Mesendoderm (in vitro differentiated cells): ENCODE results near the gene FBXO46.

Experiments
- DNase-seq: peaks from one replicate; pipeline ENCODE4 v3.0.0; 2013
- H2AK5ac ChIP-seq: 2 replicates; pipeline ENCODE4 v1.6.1; 2013; ENCODE audit warnings: low read length, inconsistent platforms
- H2BK120ac ChIP-seq: 2 replicates; pipeline ENCODE4 v1.6.1; 2013; ENCODE audit warnings: low read depth, mild to moderate bottlenecking, low read length, moderate library complexity, mixed read lengths
- H2BK15ac ChIP-seq: replicated peaks from 2 replicates; pipeline ENCODE4 v1.6.1; 2013; ENCODE audit warnings: low read depth, mild to moderate bottlenecking, moderate library complexity
- H2BK5ac ChIP-seq: 2 replicates; pipeline ENCODE4 v1.6.1; 2013; ENCODE audit warnings: low read length, inconsistent platforms
- H3K18ac ChIP-seq: 2 replicates; pipeline ENCODE4 v1.6.1; 2013; ENCODE audit warnings: mild to moderate bottlenecking, low read length, mixed read lengths
- H3K23ac ChIP-seq: one replicate; pipeline ENCODE4 v1.6.1; 2013; ENCODE audit warnings: low read length
- H3K27ac ChIP-seq: 2 replicates; pipeline ENCODE4 v1.5.1; 2013; ENCODE audit warnings: low read depth, mild to moderate bottlenecking, inconsistent platforms, low read length, moderate library complexity
- H3K27me3 ChIP-seq: 2 replicates; pipeline ENCODE4 v1.6.1; 2013; ENCODE audit warnings: low read length, control low read depth, mild to moderate bottlenecking, inconsistent platforms; ENCODE audit not compliant: insufficient read depth, poor library complexity
- H3K36me3 ChIP-seq: 2 replicates; pipeline ENCODE4 v1.6.1; 2013; ENCODE audit warnings: low read length, inconsistent platforms; ENCODE audit not compliant: control insufficient read depth, insufficient read depth
- H3K4ac ChIP-seq: one replicate; pipeline ENCODE4 v1.6.1; 2013; ENCODE audit warnings: low read depth, mild to moderate bottlenecking, low read length, moderate library complexity
- H3K4me1 ChIP-seq: 2 replicates; pipeline ENCODE4 v1.6.1; 2013; ENCODE audit warnings: low read depth, low read length, inconsistent platforms; ENCODE audit not compliant: control insufficient read depth
- H3K4me2 ChIP-seq: 2 replicates; pipeline ENCODE4 v1.6.1; 2013; ENCODE audit warnings: low read length
- H3K4me3 ChIP-seq: 2 replicates; pipeline ENCODE4 v1.5.1; 2013; ENCODE audit warnings: mild to moderate bottlenecking, low read length
- H3K56ac ChIP-seq: one replicate; pipeline ENCODE4 v1.6.1; 2013; ENCODE audit warnings: low read length
- H3K79me1 ChIP-seq: 2 replicates; pipeline ENCODE4 v1.6.1; 2013; ENCODE audit warnings: low read length, inconsistent platforms
- H3K79me2 ChIP-seq: 2 replicates; pipeline ENCODE4 v1.6.1; 2013; ENCODE audit warnings: mild to moderate bottlenecking, low read length; ENCODE audit not compliant: control insufficient read depth, insufficient read depth
- H3K9ac ChIP-seq: 2 replicates; pipeline ENCODE4 v1.6.1; 2013; ENCODE audit warnings: low read length, inconsistent platforms
- H4K5ac ChIP-seq: one replicate; pipeline ENCODE4 v1.6.1; 2013; ENCODE audit warnings: low read length
- H4K8ac ChIP-seq: one replicate; pipeline ENCODE4 v1.6.1; 2013; ENCODE audit warnings: low read depth, mild to moderate bottlenecking, control low read depth, low read length, moderate library complexity
- WGBS: extraction: QIAGEN DNeasy Blood & Tissue Kit; methylation state at CpG from one replicate; pipeline ENCODE4 v1.1.7; 2013; ENCODE audit warnings: low lambda C conversion rate, missing lambda C conversion rate; ENCODE audit not compliant: insufficient coverage; ENCODE audit errors: extremely low coverage; 5-methylcytosine and 5-hydroxymethylcytosine counted together

FBXO46 gene

DNA sequence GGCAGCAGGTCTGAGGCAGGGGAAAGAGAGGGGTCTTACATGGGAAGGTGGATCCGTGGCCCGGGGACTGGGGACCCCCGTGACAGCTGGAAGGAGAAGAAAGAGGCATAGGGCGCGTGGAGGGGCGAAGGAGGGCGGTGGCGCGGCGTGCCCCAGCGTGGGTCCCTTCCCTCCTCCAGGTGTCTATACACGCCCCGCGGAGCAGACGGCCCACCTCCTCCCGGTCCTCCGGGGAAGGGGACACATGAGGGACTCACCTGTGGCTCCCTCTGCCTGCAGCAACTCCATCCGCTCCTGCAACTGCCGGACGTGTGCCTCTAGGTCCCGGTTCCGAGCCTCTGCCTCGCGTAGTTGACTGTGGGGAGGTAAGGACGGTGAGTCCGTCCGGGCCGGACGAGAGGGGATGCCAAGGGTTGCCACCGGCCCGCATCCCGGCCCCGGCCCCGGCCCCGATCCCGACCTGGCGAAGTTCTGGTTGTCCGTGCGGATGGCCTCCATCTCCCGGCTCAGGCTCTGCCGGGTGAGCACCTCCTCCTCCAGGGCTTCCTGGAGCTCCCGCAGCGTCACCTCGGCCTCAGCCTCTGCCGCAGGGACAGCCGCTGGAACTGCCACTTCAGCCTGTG, 40.7 kb upstream of the FBXO46 start:
- Histone ChIP-seq H2BK15ac (no peak overlapping the region), H3K79me1 (no peaks in the 10 kb centered on the region), H3K4ac (no peak overlapping the region), H3K23ac (no peak overlapping the region), H3K79me2 (no peaks in the 10 kb centered on the region), H3K27me3 (no peaks in the 10 kb centered on the region), H4K5ac (no peak overlapping the region), H2BK120ac (no peak overlapping the region), H2BK5ac (no peak overlapping the region), H3K18ac (no peak overlapping the region), H2AK5ac (no peak overlapping the region), H3K27ac (no peak overlapping the region), H3K9ac (peak overlapping the region; percentile 69), H3K36me3 (no peaks in the 10 kb centered on the region), H3K56ac (peak overlapping the region; percentile 7), H4K8ac (no peak overlapping the region), H3K4me3 (no peak overlapping the region), H3K4me2 (peak overlapping the region; percentile 79), H3K4me1 (peaks cover 3% of the 10 kb centered on the region)
- WGBS, result no CpG with 5 or more reads among the region's 46 CpGs
- no peak for DNase-seq

- H3K27me3 ChIP-seq, result no peaks in the 10 kb centered on the region
- no peak overlapping the region for H2BK5ac ChIP-seq
- H4K8ac ChIP-seq, result no peak overlapping the region
- H3K79me2 ChIP-seq, result no peaks in the 10 kb centered on the region
- no peak overlapping the region for H4K5ac ChIP-seq
- H3K27ac ChIP-seq, result peak overlapping the region; percentile 96
- no peaks in the 10 kb centered on the region for H3K79me1 ChIP-seq
- H3K4me3 ChIP-seq, result peak overlapping the region; percentile 62
- peak overlapping the region; percentile 99 for H3K56ac ChIP-seq
- DNase-seq, result peak; percentile 99
- peak overlapping the region; percentile 25 for H3K18ac ChIP-seq
- peaks cover 4% of the 10 kb centered on the region for H3K4me1 ChIP-seq
- peak overlapping the region; percentile 58 for H3K4ac ChIP-seq
- H2BK15ac ChIP-seq, result no peak overlapping the region
- no peak overlapping the region for H2AK5ac ChIP-seq
- H3K36me3 ChIP-seq, result no peaks in the 10 kb centered on the region
- no CpG with 5 or more reads among the region's 79 CpGs for WGBS
- H3K9ac ChIP-seq, result peak overlapping the region; percentile 82
- no peak overlapping the region for H3K23ac ChIP-seq
- H2BK120ac ChIP-seq, result no peak overlapping the region
- peak overlapping the region; percentile 100 for H3K4me2 ChIP-seq
Observed at GRCh38 chr19:45770192-45771101, 39.8 kb upstream of the FBXO46 start.

GRCh38 chr19:45769821-45770191, 39.1 kb upstream of the FBXO46 start:
- Histone ChIP-seq H3K79me1 (no peaks in the 10 kb centered on the region), H2BK15ac (no peak overlapping the region)
- no peak for DNase-seq

DNA sequence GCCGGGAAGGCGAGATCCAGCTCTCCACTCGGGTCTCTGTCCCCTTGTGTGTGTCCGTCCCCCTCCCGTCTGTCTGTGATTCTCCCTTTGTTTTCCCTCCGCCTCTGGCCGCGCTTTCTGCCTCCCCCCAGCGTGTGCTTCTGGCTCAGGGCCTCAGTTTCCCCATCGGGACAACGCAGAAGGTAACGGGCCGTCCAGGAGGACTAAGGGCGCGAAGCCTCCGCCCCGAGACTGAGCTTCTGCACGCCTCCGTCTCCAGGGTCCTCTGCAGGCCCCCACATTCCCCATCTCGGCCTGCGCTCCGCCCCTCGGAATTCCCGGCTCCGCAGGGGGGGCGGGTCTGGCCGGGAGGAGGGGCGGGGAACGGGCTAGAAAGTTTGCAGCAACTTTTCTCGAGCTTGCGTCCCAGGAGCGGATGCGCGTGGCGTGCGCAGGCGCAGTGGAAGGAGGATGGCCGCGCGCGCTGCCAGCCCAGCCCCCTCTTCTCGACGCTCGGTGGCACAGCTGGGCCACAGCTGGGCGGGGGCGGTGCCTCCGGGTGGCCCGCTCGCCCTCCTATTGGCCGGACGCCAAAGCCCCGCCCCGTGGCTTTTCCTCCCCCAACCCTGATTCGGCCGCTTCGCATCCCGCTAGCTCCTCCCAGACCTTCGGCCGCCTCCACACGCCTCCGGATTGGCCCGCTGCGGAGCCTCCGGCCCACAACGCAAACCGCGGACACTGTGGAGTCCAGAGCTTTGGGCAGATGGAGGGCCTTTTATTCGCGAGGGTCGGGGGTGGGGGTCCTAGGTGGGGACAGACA, 38.5 kb upstream of the FBXO46 start, which contains the start of gene SIX5:
SIX5 (minus strand) TSS at position 269 of the 799 bp plus-strand sequence. CDS start 408 bp downstream, outside the sequence.
- Histone ChIP-seq H3K4ac (peak within 1 kb of the TSS; percentile 94), H3K79me1 (no peaks in the 10 kb centered on the region), H3K27ac (peak within 1 kb of the TSS; percentile 98), H3K79me2 (no peaks in the 10 kb centered on the region), H3K4me1 (peaks cover 8% of the 10 kb centered on the region), H3K23ac (peak within 1 kb of the TSS; percentile 98), H3K36me3 (no peaks in the 10 kb centered on the region), H3K27me3 (no peaks in the 10 kb centered on the region), H3K18ac (peak within 1 kb of the TSS; percentile 94), H4K8ac (peak within 1 kb of the TSS; percentile 69), H3K9ac (peak within 1 kb of the TSS; percentile 100), H4K5ac (no peak within 1 kb of the TSS), H3K56ac (peak within 1 kb of the TSS; percentile 100), H2BK15ac (no peak within 1 kb of the TSS), H2BK120ac (peak within 1 kb of the TSS; percentile 48), H3K4me2 (peak within 1 kb of the TSS; percentile 100), H3K4me3 (peak within 1 kb of the TSS; percentile 95), H2AK5ac (peak within 1 kb of the TSS; percentile 100), H2BK5ac (peak within 1 kb of the TSS; percentile 99)
- DNase-seq, result peak; percentile 99
- WGBS, result no CpG with 5 or more reads among the region's 70 CpGs

More at GRCh38 chr19:45769821-45770191, 39.1 kb upstream of the FBXO46 start:
- Histone ChIP-seq H3K4ac (peak overlapping the region; percentile 62), H4K5ac (no peak overlapping the region), H3K79me2 (no peaks in the 10 kb centered on the region), H3K4me3 (peak overlapping the region; percentile 62), H3K56ac (peak overlapping the region; percentile 99), H3K9ac (peak overlapping the region; percentile 82), H3K27me3 (no peaks in the 10 kb centered on the region), H2AK5ac (no peak overlapping the region), H3K4me2 (peak overlapping the region; percentile 100), H4K8ac (no peak overlapping the region), H3K4me1 (peaks cover 8% of the 10 kb centered on the region), H3K27ac (peak overlapping the region; percentile 96), H2BK5ac (no peak overlapping the region), H3K18ac (peak overlapping the region; percentile 25), H3K36me3 (no peaks in the 10 kb centered on the region), H2BK120ac (no peak overlapping the region), H3K23ac (no peak overlapping the region)
- WGBS, result no CpG with 5 or more reads among the region's 28 CpGs

DNA sequence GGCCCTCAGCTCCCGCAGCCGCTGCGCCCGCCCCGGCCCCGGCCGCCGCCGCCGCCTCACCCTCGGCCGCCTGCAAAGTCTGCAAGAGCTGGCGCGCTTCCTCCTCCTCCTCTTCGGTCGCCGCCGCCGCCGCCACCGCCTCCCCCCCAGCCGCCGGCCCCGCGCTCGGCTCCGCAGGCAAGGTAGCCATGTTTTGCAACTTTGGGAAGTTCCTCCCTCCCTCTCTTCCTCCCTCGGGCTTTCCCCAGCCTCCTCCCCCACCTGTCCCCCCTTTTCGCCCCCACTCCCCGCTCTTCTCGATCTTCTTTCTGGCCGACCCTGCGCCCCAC, 37.9 kb upstream of the FBXO46 start:
- H3K36me3 ChIP-seq, result no peaks in the 10 kb centered on the region
- H3K27ac ChIP-seq, result peak overlapping the region; percentile 98
- peak overlapping the region; percentile 48 for H2BK120ac ChIP-seq
- H3K56ac ChIP-seq, result peak overlapping the region; percentile 100
- DNase-seq, result peak; percentile 60
- peak overlapping the region; percentile 100 for H3K9ac ChIP-seq
- peak overlapping the region; percentile 99 for H2BK5ac ChIP-seq
- H4K5ac ChIP-seq, result no peak overlapping the region
- no CpG with 5 or more reads among the region's 33 CpGs for WGBS
- peak overlapping the region; percentile 94 for H3K4ac ChIP-seq
- no peaks in the 10 kb centered on the region for H3K79me1 ChIP-seq
- peak overlapping the region; percentile 94 for H3K18ac ChIP-seq
- H3K4me3 ChIP-seq, result peak overlapping the region; percentile 95
- peak overlapping the region; percentile 99 for H3K4me2 ChIP-seq
- no peaks in the 10 kb centered on the region for H3K27me3 ChIP-seq
- peaks cover 8% of the 10 kb centered on the region for H3K4me1 ChIP-seq
- H3K79me2 ChIP-seq, result no peaks in the 10 kb centered on the region
- peak overlapping the region; percentile 100 for H2AK5ac ChIP-seq
- H4K8ac ChIP-seq, result peak overlapping the region; percentile 69
- H2BK15ac ChIP-seq, result no peak overlapping the region
- H3K23ac ChIP-seq, result peak overlapping the region; percentile 98
